ENCODE data around the gene ABCC2.
"Not testable (repeated sequence)": the region's sequence is repeated elsewhere in the genome, so short reads cannot be mapped to it uniquely, and the experiment has no call there.

The ABCC2 gene

GRCh38 chr10:99782447-99783286, at the start of gene ABCC2:
Gene ABCC2 (plus strand): TSS chr10:99782640. CDS start chr10:99782845, 205 bp downstream.
- DNase-seq: no peak

DNA sequence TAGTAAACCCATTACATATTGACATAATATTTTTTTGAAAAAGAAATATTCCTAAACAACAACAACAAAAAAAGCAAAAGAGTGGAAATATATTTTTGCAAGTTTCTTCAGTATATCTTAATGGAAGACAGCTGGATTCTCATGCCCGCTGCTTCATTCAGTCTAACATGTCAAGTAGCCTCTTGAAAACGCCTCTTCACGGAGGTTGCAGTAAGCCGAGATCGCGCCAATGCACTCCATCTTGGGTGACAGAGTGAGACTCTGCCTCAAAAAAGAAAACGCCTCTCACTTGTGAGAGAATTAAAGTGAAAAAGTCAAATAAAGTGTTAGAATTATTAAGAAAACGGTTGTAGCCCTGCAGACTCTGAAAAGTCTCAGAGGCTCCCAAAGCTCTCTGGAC, 49.1 kb upstream of the ABCC2 start:
- DNase-seq: no peak

DNA sequence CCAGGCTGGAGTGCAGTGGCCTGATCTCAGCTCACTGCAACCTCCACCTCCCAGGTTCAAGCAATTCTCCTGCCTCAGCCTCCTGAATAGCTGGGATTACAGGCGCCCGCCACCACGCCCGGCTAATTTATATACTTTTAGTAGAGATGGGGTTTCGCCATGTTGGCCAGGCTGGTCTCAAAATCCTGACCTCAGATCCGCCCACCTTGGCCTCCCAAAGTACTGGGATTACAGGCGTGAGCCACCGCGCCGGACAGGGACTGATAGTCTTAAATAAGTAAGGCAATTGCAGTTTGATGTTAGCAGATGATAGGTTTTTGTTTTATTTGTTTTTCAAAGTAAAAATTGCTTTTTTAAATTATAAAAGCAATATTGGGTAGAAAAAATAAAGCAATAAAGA, 48.3 kb upstream of the ABCC2 start:
- DNase-seq: not testable (repeated sequence)

GRCh38 chr10:99740260-99740659, 42.2 kb upstream of the ABCC2 start:
- no peak for DNase-seq

GRCh38 chr10:99740933-99741559, 41.4 kb upstream of the ABCC2 start:
- no peak for DNase-seq

DNA sequence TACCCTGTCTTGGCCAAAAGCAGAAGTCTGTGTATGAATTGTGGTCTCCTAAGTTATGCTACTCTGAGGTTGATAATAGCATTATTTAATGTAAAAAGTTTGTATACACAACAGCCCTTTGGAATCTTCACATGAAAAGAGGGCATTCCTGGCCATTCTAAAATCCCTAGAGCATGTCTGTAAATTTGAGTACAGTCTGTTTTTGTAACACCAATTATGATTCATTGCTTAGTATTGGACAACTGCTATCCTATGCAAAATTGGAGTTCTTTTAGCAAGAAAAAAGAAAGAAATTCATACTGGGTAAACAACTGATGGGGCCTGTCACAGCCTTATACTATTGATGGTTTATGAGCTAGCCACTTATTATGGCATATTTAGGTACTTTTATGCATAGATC, 40.2 kb upstream of the ABCC2 start:
- no peak for DNase-seq

- DNase-seq: no peak
Observed at GRCh38 chr10:99742701-99743100, 39.7 kb upstream of the ABCC2 start.

DNA sequence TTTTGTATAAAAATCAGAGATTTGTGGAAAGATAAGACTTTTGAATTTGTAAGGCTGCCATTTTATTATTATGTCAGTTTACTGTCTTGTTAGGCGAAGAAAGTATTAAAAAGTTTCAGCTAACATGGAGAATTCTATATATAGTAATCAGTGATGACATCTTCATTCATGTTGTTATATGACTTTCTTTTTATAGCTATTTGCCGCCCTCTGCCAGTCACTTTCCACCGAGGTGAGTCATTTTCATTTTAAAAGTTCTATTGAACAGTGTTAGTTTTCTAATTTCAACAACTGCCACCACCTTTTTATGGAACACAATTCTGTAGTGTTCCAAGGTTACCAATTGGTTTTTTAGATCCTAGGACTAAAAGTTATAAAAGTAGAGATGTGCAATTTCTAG, 38.6 kb upstream of the ABCC2 start:
- no peak for DNase-seq

- not testable (repeated sequence) for DNase-seq
Observed at GRCh38 chr10:99746166-99746565, 36.3 kb upstream of the ABCC2 start.

- no peak for DNase-seq
Observed at GRCh38 chr10:99748823-99749451, 33.5 kb upstream of the ABCC2 start.

- no peak for DNase-seq
Observed at GRCh38 chr10:99750641-99751040, 31.8 kb upstream of the ABCC2 start.

GRCh38 chr10:99754670-99755069, 27.8 kb upstream of the ABCC2 start:
- DNase-seq: no peak

DNA sequence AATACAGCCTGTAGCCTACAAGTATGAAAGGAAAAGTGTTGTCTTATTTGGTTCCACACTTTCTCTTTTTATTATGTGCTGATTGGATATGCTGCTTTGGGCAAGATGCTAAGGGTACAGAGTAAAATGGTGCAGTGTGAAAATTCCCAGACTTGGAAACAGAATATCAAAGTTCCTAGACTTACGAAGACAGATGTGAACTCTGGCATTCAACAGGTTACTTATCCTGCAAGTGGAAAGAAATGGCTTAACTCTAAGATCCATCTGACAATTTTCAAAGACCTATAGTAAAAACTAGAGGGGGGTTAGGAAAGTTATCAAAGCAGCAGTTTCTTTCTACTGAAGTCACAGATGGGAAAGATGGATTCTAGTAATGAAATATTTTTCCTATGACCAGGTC, 26.3 kb upstream of the ABCC2 start:
- DNase-seq: no peak

DNA sequence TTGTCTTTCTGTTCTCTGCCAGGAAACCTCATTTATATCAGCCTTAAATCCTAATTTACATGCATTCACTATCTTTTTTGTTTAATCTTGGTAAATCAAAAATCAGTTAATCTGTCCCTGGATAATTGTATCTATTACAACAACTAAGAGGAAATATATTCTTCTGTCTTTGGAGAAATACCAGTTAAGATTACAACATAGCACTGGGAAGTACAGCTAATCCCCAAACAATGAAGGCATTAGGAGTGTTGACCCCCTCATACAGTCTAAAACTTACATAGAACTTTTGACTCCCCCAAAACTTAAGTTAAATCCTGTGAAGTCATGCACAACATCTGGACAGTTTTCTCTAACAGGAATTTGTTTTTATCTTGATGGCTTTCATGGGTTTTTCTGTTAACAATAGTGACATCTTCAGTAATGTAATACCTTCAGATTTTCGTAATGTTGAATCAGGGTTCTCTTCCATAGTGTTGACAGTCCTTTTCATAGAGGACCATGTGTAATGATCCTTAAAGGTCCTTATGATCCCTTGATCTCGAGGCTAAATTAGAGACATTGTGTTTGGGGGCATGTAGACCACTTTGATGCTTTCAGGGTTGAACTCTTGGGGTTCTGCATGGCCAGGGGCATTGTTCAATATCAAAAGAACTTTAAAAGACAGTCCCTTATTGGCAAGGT, 24.1 kb upstream of the ABCC2 start:
- DNase-seq: no peak

- DNase-seq: no peak
Observed at GRCh38 chr10:99760321-99760720, 22.1 kb upstream of the ABCC2 start.

GRCh38 chr10:99761365-99761764, 21.1 kb upstream of the ABCC2 start:
- DNase-seq: no peak

- DNase-seq: no peak
Observed at GRCh38 chr10:99765672-99766301, 16.7 kb upstream of the ABCC2 start.

DNA sequence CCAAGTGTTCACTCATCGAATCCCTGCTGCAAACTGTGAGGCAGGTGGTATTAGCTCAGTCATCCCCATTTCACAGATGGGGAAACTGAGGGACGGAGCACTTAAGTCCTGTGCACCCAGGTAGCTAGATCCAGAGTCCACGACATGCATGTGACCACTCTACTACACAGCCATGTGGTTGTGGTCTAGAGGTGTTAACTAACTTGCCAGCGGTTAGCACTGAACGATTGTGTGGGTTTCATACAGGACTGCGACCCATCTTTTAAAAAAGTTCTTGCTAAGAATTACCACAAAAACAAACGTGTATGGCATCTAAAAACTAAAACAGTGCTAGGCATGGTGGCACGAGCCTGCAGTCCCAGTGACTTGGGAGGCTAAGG, 16.1 kb upstream of the ABCC2 start:
- DNase-seq: no peak

DNA sequence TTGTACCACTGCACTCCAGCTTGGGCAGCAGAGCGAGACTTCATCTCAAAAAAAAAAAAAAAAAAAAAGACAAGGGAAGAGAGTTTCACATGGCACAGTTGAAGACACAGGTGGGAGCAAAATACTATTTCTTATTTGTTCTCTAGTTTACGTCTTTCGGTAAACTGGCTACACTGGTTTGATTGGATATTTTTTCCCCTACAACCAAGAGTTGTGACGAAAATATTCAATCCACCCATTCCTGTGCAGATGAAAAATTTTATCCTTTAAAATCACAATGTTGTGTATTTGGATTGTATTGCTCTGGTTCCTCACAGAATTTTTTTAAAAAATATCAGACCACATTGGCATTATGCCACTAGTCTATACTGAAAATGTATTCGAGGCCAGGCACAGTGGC, 14.5 kb upstream of the ABCC2 start:
- no peak for DNase-seq

DNA sequence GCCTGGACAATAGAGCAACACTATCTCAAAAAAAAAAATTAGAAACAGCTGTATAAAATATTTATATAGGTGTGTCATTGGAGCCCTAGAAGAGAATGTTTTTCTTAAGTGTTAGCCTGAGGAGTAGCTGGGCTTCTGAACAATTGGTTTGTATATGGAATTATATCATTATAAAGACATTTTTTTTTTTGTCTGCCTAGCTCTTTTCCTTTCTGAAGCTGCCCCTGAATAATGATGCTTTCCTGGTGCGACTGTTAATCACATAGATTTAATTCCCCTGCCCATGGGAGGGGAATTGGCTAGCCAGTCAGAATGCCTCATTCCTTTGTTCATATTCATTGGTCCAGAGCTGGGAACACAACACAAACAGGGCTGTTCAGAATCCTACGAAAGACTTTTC, 13.9 kb upstream of the ABCC2 start:
- DNase-seq: no peak

DNA sequence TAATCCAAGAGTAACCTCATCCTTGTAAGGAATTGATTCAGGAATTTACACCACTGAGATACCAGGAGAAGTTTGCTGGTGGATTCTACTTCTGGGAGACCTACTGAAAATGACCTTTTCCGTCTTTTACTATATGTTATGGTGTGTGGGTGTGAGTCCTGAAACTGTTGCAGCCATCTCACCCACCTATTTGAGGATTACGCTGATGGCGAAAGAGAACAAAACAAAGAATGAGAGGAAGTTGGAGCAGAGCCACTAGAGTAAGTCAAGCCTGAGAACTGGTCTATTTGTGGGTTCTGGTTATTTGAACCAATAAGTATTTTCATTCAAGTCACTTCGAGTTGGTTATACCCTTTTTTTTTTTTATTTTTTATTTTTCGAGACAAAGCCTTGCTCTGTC, 12.7 kb upstream of the ABCC2 start:
- DNase-seq: no peak

GRCh38 chr10:99770408-99771045, 11.9 kb upstream of the ABCC2 start:
- DNase-seq: no peak

DNA sequence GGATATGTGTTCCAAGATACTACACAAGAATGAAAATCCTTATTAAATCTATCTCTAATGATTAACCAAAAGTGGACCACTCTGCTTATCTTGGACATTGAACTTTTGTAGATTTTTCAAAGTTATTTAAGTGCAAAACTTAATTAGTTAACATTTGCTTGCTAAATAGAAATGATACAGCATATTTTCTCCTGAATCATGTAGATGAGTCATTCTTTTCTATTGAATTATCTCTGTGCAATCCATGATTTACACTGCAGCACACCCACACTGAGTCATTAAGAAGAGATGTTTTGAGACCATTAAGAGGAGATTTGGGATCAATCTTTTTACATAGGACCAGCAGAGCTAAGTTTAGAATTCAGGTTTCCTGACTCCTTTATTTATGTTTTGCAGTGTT, 6.6 kb upstream of the ABCC2 start:
- no peak for DNase-seq
